SK-N-SH treated with all-trans-retinoic acid at 6 μM for 48 hours (cell line): ENCODE measurements around the gene SPATA33.
A peak's percentile ranks its signal among the peaks of the same experiment; 100 is the strongest.

Experiments used
- ATAC-seq: fragments of 200-7000 bp; cut with Tn5 transposase; 3 replicates; pipeline ENCODE4 v1.9.1; 2020; ENCODE audit warnings: mild to moderate bottlenecking, moderate library complexity
- BACH2 ChIP-seq: fragments of 250-450 bp; sonication (Bioruptor Pico); IDR thresholded peaks from 2 replicates; pipeline ENCODE4 v1.9.0; 2021; ENCODE audit warnings: mild to moderate bottlenecking, borderline replicate concordance
- CSDC2 ChIP-seq: fragments of 250-450 bp; sonication (Bioruptor Pico); IDR thresholded peaks from 2 replicates; pipeline ENCODE4 v1.5.0; 2020; ENCODE audit warnings: mild to moderate bottlenecking, moderate library complexity
- ESRRG ChIP-seq: fragments of 250-450 bp; sonication (Bioruptor Pico); IDR thresholded peaks from 2 replicates; pipeline ENCODE4 v1.6.1; 2021; ENCODE audit warnings: mild to moderate bottlenecking
- GLIS3 ChIP-seq: fragments of 250-450 bp; sonication (Bioruptor Pico); IDR thresholded peaks from 2 replicates; pipeline ENCODE4 v1.5.0; 2020; ENCODE audit warnings: mild to moderate bottlenecking, moderate library complexity
- ISL1 ChIP-seq: fragments of 250-450 bp; sonication (Bioruptor Pico); IDR thresholded peaks from 2 replicates; pipeline ENCODE4 v2.1.2; 2022; ENCODE audit warnings: mild to moderate bottlenecking, moderate library complexity
- PPARA ChIP-seq: fragments of 250-450 bp; sonication (Bioruptor Pico); IDR thresholded peaks from 2 replicates; pipeline ENCODE4 v1.5.0; 2020; ENCODE audit warnings: mild to moderate bottlenecking, borderline replicate concordance
- RARB ChIP-seq: fragments of 250-450 bp; sonication (Bioruptor Pico); IDR thresholded peaks from 2 replicates; pipeline ENCODE4 v1.8.0; 2021; ENCODE audit warnings: mild to moderate bottlenecking, moderate library complexity
- SNAI2 ChIP-seq: fragments of 250-450 bp; sonication (Bioruptor Pico); IDR thresholded peaks from 2 replicates; pipeline ENCODE4 v1.5.0; 2020; ENCODE audit warnings: mild to moderate bottlenecking, moderate library complexity
- TCF4 ChIP-seq: fragments of 250-450 bp; sonication (Bioruptor Pico); IDR thresholded peaks from 2 replicates; pipeline ENCODE4 v1.8.0; 2021; ENCODE audit warnings: mild to moderate bottlenecking, moderate library complexity, borderline replicate concordance
- TOX ChIP-seq: fragments of 250-450 bp; sonication (Bioruptor Pico); IDR thresholded peaks from 2 replicates; pipeline ENCODE4 v1.8.0; 2021; ENCODE audit warnings: mild to moderate bottlenecking, moderate library complexity, borderline replicate concordance
- ZC3H10 ChIP-seq: fragments of 250-450 bp; sonication (Bioruptor Pico); IDR thresholded peaks from 2 replicates; pipeline ENCODE4 v1.5.1; 2021; ENCODE audit warnings: mild to moderate bottlenecking, moderate library complexity
- ZFP3 ChIP-seq: fragments of 250-450 bp; sonication (Bioruptor Pico); IDR thresholded peaks from 2 replicates; pipeline ENCODE4 v1.5.0; 2020; ENCODE audit warnings: mild to moderate bottlenecking, moderate library complexity
- ZFP30 ChIP-seq: fragments of 450-650 bp; formaldehyde crosslinking; IDR thresholded peaks from 2 replicates; pipeline ENCODE4 v1.5.0; 2022; ENCODE audit warnings: mild to moderate bottlenecking, moderate library complexity
- ZNF565 ChIP-seq: fragments of 450-650 bp; formaldehyde crosslinking; conservative IDR thresholded peaks from 2 replicates; pipeline ENCODE4 v1.5.0; 2020; ENCODE audit warnings: low read depth, mild to moderate bottlenecking, moderate library complexity
- ZNF70 ChIP-seq: fragments of 450-650 bp; formaldehyde crosslinking; IDR thresholded peaks from 2 replicates; pipeline ENCODE4 v1.5.0; 2020; ENCODE audit warnings: mild to moderate bottlenecking, moderate library complexity
- ZNF8 ChIP-seq: fragments of 450-650 bp; formaldehyde crosslinking; IDR thresholded peaks from 2 replicates; pipeline ENCODE4 v1.5.0; 2020; ENCODE audit warnings: mild to moderate bottlenecking, moderate library complexity
- TF ChIP-seq, protein P1 (sequence below): fragments of 250-450 bp; sonication (Bioruptor Pico); IDR thresholded peaks from 2 replicates; pipeline ENCODE4 v1.5.0; 2020; ENCODE audit warnings: mild to moderate bottlenecking, moderate library complexity
- TF ChIP-seq, protein P2 (sequence below): fragments of 250-450 bp; sonication (Bioruptor Pico); IDR thresholded peaks from 2 replicates; pipeline ENCODE4 v1.5.1; 2021; ENCODE audit warnings: mild to moderate bottlenecking, moderate library complexity
- TF ChIP-seq, protein P3 (sequence below): fragments of 250-450 bp; sonication (Bioruptor Pico); IDR thresholded peaks from 2 replicates; pipeline ENCODE4 v1.5.1; 2020; ENCODE audit warnings: low read depth, mild to moderate bottlenecking, moderate library complexity
- TF ChIP-seq, protein P4 (sequence below): fragments of 250-450 bp; sonication (Bioruptor Pico); IDR thresholded peaks from 2 replicates; pipeline ENCODE4 v1.8.0; 2021; ENCODE audit warnings: low read depth, mild to moderate bottlenecking, moderate library complexity, borderline replicate concordance

SPATA33 gene

DNA sequence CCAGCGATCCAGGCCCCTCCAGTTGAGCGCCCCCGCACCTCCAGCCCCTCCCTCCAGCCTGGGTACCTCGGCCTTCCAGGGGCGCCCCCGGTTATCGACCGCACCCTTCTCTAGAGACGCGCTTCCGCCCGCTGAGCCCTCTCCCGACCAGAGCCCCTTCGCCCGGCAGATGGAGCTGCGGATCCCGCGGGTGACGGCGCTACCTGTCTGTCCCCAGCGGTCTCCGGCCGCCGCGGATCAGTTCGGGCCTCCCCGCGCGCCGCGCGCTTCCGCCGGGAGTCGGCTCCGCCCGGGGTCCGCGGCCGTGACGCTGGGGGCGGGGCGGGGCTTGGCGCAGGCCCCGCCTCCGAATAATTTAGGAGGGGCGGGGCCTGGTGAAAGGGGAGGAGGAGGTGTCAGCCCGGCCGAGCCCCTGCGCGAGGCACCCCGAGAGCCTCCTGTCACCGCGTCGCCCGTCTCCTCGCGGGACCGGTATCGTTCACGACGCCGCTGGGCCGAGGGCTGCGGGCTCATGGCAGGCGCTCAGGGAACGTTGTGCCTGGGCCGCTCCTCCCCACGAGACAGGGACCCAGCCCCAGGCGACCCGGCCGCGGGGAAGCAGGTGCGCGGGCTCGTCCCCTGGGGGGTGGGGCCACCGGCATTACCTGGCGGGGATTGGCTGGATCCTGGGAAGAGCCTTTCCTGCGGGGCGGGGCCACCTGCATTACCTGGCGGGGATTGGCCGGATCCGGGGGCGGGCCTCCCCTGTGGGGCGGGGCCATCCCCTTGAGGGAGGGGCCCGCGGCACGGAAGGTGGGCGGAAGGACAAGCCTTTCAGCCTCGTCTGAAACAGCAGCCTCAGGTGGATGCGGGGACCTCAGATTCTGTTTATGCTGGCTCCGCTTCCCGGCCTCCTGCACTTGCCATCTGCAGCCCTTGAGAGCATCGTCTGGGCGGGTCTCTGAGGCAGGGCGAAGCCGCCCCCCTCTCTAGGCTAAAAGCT is 44.1 kb downstream of the SPATA33 start, which contains the start of gene SPATA2L:
Gene SPATA2L, minus strand, starts transcription at position 281 of the 982 bp plus-strand sequence. CDS start 473 bp downstream, outside the sequence.
- TF ChIP-seq, protein P1, sequence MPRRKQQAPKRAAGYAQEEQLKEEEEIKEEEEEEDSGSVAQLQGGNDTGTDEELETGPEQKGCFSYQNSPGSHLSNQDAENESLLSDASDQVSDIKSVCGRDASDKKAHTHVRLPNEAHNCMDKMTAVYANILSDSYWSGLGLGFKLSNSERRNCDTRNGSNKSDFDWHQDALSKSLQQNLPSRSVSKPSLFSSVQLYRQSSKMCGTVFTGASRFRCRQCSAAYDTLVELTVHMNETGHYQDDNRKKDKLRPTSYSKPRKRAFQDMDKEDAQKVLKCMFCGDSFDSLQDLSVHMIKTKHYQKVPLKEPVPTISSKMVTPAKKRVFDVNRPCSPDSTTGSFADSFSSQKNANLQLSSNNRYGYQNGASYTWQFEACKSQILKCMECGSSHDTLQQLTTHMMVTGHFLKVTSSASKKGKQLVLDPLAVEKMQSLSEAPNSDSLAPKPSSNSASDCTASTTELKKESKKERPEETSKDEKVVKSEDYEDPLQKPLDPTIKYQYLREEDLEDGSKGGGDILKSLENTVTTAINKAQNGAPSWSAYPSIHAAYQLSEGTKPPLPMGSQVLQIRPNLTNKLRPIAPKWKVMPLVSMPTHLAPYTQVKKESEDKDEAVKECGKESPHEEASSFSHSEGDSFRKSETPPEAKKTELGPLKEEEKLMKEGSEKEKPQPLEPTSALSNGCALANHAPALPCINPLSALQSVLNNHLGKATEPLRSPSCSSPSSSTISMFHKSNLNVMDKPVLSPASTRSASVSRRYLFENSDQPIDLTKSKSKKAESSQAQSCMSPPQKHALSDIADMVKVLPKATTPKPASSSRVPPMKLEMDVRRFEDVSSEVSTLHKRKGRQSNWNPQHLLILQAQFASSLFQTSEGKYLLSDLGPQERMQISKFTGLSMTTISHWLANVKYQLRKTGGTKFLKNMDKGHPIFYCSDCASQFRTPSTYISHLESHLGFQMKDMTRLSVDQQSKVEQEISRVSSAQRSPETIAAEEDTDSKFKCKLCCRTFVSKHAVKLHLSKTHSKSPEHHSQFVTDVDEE (CRISPR knock-in tag): no peak
- no peak for TF ChIP-seq BACH2 (CRISPR knock-in tag)
- TF ChIP-seq SNAI2: peak; percentile 28; the same call in 1 of the 2 replicates
- peak; percentile 66 for ATAC-seq

DNA sequence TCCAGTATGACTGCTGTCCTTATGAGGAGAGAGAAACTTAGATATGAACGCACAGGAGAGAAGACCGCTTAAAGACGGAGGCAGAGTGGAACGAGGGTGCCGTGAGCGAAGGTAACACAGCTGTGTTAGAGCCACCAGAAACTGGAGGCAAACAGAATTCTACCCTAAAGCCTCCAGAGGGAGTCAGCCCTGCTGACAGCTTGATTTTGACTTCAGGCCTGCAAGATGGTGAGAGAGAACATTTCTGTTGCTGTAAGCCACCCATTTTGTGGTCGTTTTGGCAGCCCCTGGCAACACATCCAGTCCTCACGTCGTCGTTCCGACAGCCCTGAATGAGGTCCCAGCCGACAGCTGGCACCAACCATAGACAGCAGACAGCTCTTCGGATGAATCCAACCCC is 46.6 kb downstream of the SPATA33 start:
- no peak for ATAC-seq
- TF ChIP-seq SNAI2: no peak
- TF ChIP-seq TCF4 (CRISPR knock-in tag): no peak
- TF ChIP-seq, protein P2, sequence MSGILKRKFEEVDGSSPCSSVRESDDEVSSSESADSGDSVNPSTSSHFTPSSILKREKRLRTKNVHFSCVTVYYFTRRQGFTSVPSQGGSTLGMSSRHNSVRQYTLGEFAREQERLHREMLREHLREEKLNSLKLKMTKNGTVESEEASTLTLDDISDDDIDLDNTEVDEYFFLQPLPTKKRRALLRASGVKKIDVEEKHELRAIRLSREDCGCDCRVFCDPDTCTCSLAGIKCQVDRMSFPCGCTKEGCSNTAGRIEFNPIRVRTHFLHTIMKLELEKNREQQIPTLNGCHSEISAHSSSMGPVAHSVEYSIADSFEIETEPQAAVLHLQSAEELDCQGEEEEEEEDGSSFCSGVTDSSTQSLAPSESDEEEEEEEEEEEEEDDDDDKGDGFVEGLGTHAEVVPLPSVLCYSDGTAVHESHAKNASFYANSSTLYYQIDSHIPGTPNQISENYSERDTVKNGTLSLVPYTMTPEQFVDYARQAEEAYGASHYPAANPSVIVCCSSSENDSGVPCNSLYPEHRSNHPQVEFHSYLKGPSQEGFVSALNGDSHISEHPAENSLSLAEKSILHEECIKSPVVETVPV: no peak
- no peak for TF ChIP-seq BACH2 (CRISPR knock-in tag)
- TF ChIP-seq ZFP3: no peak
- TF ChIP-seq ZFP30 (CRISPR knock-in tag): no peak
- no peak for TF ChIP-seq RARB
- no peak for TF ChIP-seq PPARA
- no peak for TF ChIP-seq ZNF8
- TF ChIP-seq, protein P3, sequence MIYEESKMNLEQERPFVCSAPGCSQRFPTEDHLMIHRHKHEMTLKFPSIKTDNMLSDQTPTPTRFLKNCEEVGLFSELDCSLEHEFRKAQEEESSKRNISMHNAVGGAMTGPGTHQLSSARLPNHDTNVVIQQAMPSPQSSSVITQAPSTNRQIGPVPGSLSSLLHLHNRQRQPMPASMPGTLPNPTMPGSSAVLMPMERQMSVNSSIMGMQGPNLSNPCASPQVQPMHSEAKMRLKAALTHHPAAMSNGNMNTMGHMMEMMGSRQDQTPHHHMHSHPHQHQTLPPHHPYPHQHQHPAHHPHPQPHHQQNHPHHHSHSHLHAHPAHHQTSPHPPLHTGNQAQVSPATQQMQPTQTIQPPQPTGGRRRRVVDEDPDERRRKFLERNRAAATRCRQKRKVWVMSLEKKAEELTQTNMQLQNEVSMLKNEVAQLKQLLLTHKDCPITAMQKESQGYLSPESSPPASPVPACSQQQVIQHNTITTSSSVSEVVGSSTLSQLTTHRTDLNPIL (CRISPR knock-in tag): no peak
- no peak for TF ChIP-seq ZNF565
- TF ChIP-seq GLIS3 (CRISPR knock-in tag): no peak
- no peak for TF ChIP-seq ZNF70 (CRISPR knock-in tag)
- TF ChIP-seq CSDC2 (CRISPR knock-in tag): no peak
- TF ChIP-seq ZC3H10 (CRISPR knock-in tag): no peak
- no peak for TF ChIP-seq ISL1 (CRISPR knock-in tag)
- no peak for TF ChIP-seq ESRRG (CRISPR knock-in tag)
- no peak for TF ChIP-seq TOX (CRISPR knock-in tag)
- TF ChIP-seq, protein P4, sequence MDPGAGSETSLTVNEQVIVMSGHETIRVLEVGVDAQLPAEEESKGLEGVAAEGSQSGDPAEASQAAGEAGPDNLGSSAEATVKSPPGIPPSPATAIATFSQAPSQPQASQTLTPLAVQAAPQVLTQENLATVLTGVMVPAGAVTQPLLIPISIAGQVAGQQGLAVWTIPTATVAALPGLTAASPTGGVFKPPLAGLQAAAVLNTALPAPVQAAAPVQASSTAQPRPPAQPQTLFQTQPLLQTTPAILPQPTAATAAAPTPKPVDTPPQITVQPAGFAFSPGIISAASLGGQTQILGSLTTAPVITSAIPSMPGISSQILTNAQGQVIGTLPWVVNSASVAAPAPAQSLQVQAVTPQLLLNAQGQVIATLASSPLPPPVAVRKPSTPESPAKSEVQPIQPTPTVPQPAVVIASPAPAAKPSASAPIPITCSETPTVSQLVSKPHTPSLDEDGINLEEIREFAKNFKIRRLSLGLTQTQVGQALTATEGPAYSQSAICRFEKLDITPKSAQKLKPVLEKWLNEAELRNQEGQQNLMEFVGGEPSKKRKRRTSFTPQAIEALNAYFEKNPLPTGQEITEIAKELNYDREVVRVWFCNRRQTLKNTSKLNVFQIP (CRISPR knock-in tag): no peak

DNA sequence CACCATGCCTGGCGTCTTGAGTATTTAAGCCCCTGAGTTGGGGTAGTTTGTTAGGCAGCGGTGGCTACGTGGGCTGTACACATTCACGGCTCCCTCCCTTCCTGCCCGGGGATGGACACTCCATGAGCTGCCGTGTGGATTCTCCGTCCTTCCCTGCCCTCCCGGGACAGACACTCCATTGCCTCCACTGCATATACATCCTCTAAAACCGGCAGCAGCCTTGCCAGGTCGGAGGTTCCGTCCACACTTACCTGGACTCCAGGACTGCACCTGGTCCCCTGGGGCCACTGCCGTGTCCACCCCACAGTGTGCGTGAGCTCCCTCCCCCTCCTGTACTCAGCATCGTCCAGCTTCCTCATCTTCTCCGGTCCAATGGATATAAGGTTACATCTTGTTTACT is 47.4 kb downstream of the SPATA33 start:
- no peak for ATAC-seq
- TF ChIP-seq ZNF565: no peak
- no peak for TF ChIP-seq ZNF8
- no peak for TF ChIP-seq GLIS3 (CRISPR knock-in tag)
- TF ChIP-seq CSDC2 (CRISPR knock-in tag): no peak

DNA sequence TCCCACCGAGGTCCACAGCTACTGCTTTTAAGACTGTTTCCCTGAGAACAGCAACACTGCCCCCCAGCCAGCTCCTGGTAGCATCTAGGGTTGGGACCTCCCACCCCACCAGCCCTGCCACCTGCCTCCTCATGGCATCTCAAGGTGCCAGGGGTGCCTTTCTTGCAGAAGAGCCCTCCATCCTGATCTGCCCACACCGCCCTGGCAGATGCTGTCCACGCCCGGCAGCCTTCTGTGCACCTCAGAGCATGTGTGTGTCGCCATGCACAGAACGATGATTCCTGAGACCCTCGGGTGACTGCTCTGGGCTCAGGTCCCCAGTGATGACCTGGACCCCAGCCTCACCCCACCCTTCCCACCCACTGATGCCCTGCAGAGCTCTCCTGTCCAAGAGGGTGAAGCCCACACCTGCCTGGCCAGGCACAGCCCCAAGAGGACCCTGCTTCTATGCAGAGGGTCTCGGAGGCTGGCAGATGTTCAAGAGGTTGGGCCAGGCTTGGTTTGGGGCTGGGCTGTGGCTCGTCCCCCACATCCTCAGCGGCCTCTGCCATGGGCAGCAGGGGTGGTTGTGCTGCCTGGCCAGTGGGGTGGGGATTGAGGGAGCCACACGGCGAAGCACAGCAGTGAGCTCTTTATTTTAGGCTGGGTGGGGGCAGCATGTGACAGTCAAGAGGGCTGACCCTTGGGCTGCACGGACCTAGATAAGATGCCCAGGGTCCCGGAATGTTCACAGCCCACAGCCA is 49.1 kb downstream of the SPATA33 start:
- TF ChIP-seq ZNF565 (no peak), GLIS3 (CRISPR knock-in tag) (no peak), ZC3H10 (CRISPR knock-in tag) (no peak), ISL1 (CRISPR knock-in tag) (no peak), ESRRG (CRISPR knock-in tag) (no peak), RARB (no peak), TCF4 (CRISPR knock-in tag) (no peak)
- TF ChIP-seq, protein P1 (CRISPR knock-in tag): no peak
- TF ChIP-seq, all 23 proteins: peak for 0
- no peak for ATAC-seq
